Measurements from ENCODE around the gene ATP8B4.
"Not testable (repeated sequence)": the region's sequence is repeated elsewhere in the genome, so short reads cannot be mapped to it uniquely, and the experiment has no call there.

ATP8B4 gene

DNA sequence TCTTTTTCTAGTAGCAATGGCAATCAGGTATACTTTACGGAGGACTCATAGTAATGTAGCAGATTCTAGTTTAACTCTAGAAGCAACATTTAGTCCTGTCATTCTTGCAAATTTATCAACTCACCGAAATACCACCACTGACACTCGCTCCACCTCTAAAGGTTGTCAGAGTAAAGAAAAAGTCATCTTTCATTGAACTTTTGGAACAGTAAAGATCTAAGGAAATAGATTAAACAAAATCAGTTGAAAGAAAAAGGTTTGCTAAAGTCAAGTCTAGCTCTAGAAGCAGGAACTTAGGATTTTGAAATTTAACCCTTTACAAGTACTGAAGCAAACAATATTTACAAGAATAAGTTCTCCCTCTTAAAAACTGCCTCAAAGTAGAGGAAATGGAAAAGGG, 8.7 kb downstream of the ATP8B4 start:
- Mint-ChIP-seq H3K9me3 (peaks cover 2% of the 10 kb centered on the region), H3K4me1 (peaks cover 49% of the 10 kb centered on the region), H3K27me3 (peaks cover 12% of the 10 kb centered on the region), H3K36me3 (peaks cover 3% of the 10 kb centered on the region), H3K27ac (no peak overlapping the region), H3K4me3 (no peak overlapping the region)
- DNase-seq = no peak
- CTCF ChIA-PET = interaction anchor here (1.1 kb wide), 1 partner anchor 25 kb away, joined by 3 read pairs; no protein-coding TSS in a partner anchor

DNA sequence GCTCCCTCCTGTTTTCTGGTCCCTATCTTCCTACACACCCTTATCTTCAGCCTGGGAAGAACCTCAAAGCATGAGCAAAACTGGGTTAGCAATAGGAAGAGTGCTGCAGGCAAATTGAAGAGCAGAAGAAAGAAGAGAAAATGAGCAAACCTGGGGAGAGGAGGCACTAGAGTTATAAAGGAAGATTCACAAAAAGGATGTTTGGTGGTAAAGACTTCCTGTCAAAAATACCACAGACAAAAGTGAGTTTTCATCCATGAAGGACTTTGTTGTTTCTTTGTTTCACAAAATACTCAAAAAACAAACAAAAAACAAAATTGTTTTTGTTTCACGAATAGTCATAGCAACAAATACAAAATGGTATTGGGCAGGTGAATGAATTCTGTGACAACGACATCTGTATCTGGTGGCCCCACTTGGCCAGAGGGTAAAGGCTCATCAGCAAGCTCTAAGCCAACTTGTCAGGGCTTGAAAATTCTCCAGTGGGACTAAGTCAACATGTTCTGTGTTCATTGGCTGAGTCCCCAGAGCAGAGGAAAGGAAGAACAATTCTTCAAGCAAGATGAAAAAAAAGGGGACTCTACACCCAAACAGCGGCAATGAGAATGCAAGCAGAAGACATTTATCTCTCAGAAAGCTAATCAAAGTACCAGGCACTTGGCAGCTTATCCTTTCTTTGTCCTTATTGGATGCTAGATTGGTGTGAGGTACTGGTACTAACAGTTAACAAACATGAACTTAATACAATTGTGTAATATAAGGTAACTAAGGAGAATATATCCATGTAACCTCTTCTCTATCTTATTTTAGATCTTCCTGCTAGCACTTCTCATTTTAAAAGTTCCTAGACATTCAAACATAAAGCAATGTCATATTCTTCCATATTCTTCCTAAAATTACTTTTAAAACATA, 9.7 kb downstream of the ATP8B4 start:
- no peak for DNase-seq
- no peak overlapping the region for H3K4me3 Mint-ChIP-seq
- peaks cover 2% of the 10 kb centered on the region for H3K9me3 Mint-ChIP-seq
- peaks cover 49% of the 10 kb centered on the region for H3K4me1 Mint-ChIP-seq
- peak overlapping the region; percentile 75 for H3K27ac Mint-ChIP-seq
- peaks cover 3% of the 10 kb centered on the region for H3K36me3 Mint-ChIP-seq
- CTCF ChIA-PET = interaction anchor here (0.9 to 1.3 kb wide), 2 partner anchors 9 to 71 kb away, joined by 3 to 10 read pairs; partner anchors contain the start of gene ATP8B4
- peaks cover 10% of the 10 kb centered on the region for H3K27me3 Mint-ChIP-seq

DNA sequence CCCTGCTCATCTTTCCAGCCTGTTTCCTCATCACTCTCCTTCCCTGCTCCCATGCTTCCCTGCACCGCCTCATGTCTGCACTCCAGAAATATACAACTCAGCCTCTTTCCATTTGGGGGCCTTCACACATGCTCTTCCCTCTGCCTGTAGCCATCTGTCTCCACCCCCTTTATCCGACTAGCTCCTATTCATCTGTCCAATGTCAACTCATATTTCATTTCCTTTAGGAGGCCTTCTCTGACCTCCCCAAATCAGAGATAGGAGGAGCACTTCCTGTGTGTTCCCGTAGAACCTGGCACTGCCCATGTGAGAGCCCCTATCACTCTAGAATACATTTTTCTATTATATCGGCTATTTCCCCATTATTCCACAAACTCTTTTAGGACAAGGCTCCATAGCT, 10.6 kb downstream of the ATP8B4 start:
- Mint-ChIP-seq H3K27me3 (peaks cover 8% of the 10 kb centered on the region), H3K27ac (peak overlapping the region; percentile 75), H3K4me1 (peaks cover 49% of the 10 kb centered on the region), H3K9me3 (peaks cover 2% of the 10 kb centered on the region), H3K4me3 (no peak overlapping the region), H3K36me3 (peaks cover 3% of the 10 kb centered on the region)
- CTCF ChIA-PET = interaction anchor here (0.9 kb wide), 1 partner anchor 72 kb away, joined by 3 read pairs; no protein-coding TSS in a partner anchor
- no peak for DNase-seq

DNA sequence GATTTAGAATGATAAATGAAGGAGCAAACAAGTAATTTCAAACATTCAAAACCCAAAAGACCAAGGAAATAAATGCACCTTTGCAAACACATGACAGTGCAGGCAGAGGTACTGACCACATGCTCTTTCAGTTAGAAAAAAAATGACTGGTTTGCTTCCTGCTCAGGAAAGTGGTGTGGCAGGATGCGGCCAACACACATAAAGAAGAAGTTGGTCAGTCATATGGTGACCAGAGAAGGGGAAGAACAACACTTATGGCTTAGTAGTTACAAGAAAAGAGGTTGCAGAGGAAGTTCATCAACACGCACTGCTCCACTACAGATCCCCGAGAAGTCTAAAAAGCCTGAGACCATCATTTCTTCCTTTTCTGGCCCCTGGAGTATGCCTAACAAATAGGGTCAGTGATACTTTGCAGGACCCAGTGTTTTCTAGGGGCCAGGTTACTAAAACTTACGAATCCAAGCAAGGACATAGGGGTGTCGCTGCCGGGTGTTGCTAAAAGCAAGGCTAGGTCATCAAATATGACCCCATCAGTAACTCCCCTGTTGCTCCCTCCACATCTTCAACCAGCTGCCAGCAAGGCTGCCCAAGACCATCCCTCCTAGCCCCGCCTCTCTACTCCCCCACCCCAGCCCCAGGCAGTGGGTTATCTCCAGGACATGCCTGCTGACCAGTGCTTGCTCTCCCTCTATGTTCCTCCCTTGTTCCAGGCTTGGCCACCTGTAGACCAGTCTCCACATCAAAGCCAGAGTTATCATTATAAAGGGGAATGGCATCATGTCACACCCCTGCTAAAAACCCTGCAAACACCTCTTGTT, 11.2 kb downstream of the ATP8B4 start:
- H3K4me1 Mint-ChIP-seq = peaks cover 49% of the 10 kb centered on the region
- H3K27me3 Mint-ChIP-seq = peaks cover 8% of the 10 kb centered on the region
- DNase-seq = no peak
- peaks cover 2% of the 10 kb centered on the region for H3K9me3 Mint-ChIP-seq
- CTCF ChIA-PET = no interaction called here
- peaks cover 3% of the 10 kb centered on the region for H3K36me3 Mint-ChIP-seq
- H3K4me3 Mint-ChIP-seq = no peak overlapping the region
- H3K27ac Mint-ChIP-seq = peak overlapping the region; percentile 75

DNA sequence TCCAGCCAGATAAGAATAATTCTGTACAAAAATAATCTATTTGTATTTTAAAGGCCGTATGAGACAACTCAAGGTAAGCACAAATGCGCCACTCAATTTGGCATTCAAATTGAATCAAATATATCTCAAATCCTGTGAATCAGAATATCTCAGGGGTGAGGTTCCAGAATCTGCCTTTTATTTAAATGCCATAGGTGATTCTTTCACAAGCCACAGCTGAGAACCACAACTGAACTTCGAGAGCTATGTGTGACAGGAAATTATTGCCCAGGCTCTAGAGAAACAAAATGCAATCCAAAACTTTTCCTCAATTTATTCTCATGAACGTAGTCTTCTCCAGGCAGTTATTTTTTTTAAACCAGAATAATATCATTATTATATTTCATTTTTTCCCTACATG, 11.9 kb downstream of the ATP8B4 start:
- H3K36me3 Mint-ChIP-seq = peaks cover 4% of the 10 kb centered on the region
- no peak overlapping the region for H3K27ac Mint-ChIP-seq
- CTCF ChIA-PET = interaction anchor here (0.6 kb wide), 1 partner anchor 24 kb away, joined by 3 read pairs; no protein-coding TSS in a partner anchor

DNA sequence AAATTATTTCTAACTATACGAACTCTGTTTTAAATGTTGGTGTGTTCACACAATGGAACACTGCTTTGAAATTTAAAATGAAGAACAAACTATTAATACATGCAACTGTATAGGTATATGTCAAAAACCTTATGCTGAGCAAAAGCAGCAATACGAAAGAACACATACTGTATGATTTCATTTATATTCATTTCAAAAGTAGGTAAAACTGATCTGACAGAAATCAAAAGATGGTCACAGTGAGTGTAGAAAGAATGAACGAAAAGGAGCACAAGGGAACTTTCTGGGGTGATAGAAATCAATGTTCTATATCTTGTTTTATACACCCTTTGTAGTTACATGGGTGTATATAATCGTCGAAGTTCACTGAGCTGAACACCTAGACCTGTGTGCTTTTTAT, 12.6 kb downstream of the ATP8B4 start:
- H3K4me3 Mint-ChIP-seq = no peak overlapping the region
- H3K9me3 Mint-ChIP-seq = peaks cover 6% of the 10 kb centered on the region
- H3K4me1 Mint-ChIP-seq = peaks cover 42% of the 10 kb centered on the region
- H3K36me3 Mint-ChIP-seq = peaks cover 4% of the 10 kb centered on the region
- no peak for DNase-seq
- H3K27me3 Mint-ChIP-seq = no peaks in the 10 kb centered on the region
- no peak overlapping the region for H3K27ac Mint-ChIP-seq
- CTCF ChIA-PET = no interaction called here

More for the DNA sequence above, 11.9 kb downstream of the ATP8B4 start:
- Mint-ChIP-seq H3K9me3 (peaks cover 2% of the 10 kb centered on the region), H3K27me3 (peaks cover 4% of the 10 kb centered on the region), H3K4me1 (peaks cover 44% of the 10 kb centered on the region), H3K4me3 (no peak overlapping the region)
- DNase-seq = no peak

DNA sequence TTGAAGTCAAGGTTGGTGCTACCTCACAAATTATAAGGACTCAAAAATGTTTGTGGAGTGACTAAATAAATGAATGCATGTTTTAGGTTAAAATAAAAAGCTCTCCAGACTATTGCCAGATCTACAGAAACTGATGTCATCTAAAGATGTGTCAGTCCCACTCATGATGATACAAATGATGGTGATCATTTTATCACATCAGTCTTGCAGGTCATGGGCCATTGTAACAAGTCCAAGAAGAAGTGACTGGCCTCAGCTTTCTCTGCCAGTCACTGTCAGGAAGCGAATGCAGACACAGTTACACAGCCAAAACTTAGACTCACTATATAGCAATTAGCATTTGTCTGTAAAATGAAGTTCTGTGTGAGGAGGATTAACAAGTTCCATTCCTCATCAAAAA, 18.5 kb downstream of the ATP8B4 start:
- no peak for DNase-seq
- Mint-ChIP-seq H3K9me3 (peaks cover 4% of the 10 kb centered on the region), H3K36me3 (peaks cover 1% of the 10 kb centered on the region), H3K27me3 (peaks cover 4% of the 10 kb centered on the region), H3K4me3 (no peak overlapping the region), H3K27ac (no peak overlapping the region), H3K4me1 (peaks cover 4% of the 10 kb centered on the region)
- CTCF ChIA-PET = no interaction called here

DNA sequence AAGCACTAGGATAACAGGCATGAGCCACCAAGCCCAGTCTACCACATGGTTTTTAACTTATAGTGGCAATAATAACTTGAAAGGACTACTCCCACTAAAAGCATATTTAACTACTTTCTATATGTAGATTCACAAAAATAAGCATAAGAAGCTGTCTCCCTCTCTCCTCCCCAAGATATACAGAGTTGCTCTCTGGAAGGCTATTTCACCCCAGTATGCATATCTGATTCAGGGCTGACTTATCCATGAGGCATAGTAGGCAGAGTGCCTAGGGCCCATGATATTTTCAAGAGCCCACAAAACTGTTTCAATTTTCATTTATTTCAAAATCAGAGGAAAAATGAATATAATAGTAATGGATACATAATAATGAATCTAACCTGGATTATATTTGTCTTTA, 20.5 kb downstream of the ATP8B4 start:
- Mint-ChIP-seq H3K36me3 (peaks cover 1% of the 10 kb centered on the region), H3K9me3 (peaks cover 4% of the 10 kb centered on the region), H3K27ac (no peak overlapping the region), H3K4me1 (peaks cover 4% of the 10 kb centered on the region), H3K27me3 (peaks cover 4% of the 10 kb centered on the region), H3K4me3 (no peak overlapping the region)
- DNase-seq = no peak
- CTCF ChIA-PET = no interaction called here

DNA sequence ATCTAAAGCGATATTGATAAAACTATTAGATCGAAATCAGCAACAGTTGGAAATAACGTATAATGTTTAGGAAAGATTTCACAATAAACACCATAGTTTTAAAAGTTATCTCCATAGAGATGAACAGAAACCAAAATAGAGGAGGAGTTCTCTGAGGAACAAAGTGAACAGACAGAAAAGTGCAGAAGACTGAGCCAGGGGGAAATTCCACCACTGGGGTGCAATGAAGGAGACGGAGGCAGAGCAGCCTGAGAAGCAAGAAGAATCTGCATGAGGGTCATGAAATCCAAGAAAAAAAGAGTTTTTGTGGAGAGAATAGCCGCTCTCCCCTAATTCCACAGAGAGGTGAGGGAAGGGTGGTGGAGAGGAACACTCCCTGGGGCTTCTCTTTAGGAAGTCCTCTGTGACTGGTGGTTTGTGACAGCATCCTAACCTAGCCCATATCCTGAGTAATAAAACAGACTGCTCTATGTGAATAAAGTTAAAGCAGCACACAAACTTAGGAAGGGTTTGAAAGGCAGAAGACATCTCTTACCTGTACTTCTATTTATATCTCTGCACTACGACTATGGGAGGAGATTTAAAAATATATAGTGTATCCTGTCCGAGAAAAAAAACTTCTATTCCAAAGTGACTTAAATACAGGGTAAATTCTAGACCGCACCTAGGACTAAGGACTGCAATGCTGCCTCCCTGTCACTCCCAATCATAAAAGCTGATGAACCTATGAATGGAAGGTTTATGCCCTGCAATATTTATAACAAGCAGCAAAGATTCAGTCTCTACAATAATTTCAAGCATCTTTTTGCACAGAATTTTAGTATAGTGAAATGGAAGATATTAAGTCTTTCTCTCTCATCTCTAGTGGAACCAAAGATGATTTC, 22.9 kb downstream of the ATP8B4 start:
- Mint-ChIP-seq H3K9me3 (no peaks in the 10 kb centered on the region), H3K4me3 (no peak overlapping the region), H3K27me3 (peaks cover 4% of the 10 kb centered on the region), H3K4me1 (no peaks in the 10 kb centered on the region), H3K36me3 (no peaks in the 10 kb centered on the region), H3K27ac (no peak overlapping the region)
- CTCF ChIA-PET = no interaction called here
- no peak for DNase-seq

DNA sequence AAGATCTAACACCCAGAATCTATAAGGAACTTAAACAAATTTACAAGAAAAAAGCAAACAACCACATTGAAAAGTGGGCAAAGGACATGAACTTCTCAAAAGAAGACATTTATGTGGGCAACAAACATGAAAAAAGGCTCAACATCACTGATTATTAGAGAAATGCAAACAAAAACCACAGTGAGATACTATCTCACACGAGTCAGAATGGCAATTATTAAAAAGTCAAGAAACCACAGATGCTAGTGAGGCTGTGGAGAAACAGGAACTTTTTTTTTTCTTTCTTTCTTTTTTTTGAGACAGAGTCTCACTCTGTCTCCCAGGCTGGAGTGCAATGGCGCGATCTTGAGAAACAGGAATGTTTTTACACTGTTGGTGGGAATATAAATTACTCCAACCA, 29.6 kb downstream of the ATP8B4 start:
- DNase-seq, H3K4me3 Mint-ChIP-seq, H3K27ac Mint-ChIP-seq, H3K36me3 Mint-ChIP-seq, H3K9me3 Mint-ChIP-seq, CTCF ChIA-PET, H3K4me1 Mint-ChIP-seq: not testable (repeated sequence)
- peaks cover 11% of the 10 kb centered on the region for H3K27me3 Mint-ChIP-seq

DNA sequence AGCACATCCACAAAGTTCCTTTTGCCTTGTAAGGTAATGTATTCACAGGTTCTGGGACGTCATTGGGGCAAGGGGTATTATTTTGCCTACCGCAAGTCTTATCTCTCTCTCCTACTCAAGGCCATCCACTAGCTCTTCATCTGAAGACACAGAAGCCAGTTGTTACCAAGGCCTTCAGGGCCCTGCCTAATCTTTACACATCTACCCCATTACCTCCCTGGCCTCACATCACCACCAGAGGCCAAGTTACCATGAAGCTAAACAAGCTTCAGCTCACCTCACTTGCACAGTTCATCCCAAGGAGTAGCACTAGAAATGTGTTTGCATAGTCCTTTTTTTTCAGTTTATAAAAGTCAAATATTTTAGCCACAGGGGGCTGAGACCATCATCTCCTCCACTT, 34.1 kb downstream of the ATP8B4 start:
- no peaks in the 10 kb centered on the region for H3K4me1 Mint-ChIP-seq
- H3K4me3 Mint-ChIP-seq = no peak overlapping the region
- H3K27ac Mint-ChIP-seq = no peak overlapping the region
- no peak for DNase-seq
- H3K9me3 Mint-ChIP-seq = peaks cover 2% of the 10 kb centered on the region
- peaks cover 11% of the 10 kb centered on the region for H3K27me3 Mint-ChIP-seq
- CTCF ChIA-PET = no interaction called here
- no peaks in the 10 kb centered on the region for H3K36me3 Mint-ChIP-seq

DNA sequence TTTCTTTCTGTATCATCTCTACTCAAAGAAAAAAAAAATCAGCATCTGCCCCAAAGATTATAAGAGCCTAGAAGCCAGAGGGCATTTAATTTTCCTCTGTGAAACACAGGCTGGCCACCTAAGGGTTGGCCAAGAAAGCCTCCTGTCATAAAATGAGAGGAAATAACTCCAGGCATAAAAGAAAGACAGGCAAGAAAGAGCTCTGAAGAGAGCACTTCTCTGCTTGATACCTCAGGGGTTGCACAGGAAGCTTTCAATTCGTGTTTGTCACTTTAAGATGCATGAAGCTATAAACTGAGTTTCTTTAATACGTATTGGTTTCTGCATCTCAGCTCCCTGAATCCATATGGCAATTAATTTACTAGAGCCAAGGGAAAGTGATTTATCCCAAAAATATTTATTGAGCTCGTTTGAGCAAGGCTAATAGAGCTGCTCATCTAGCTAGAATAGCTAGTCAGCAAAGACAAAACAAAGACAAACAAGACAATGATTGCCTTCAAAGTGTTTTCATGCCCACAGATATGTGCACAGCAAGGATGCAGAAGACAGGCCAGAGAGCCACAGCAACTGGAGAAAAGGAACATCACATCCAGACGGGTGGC, 35.5 kb downstream of the ATP8B4 start:
- CTCF ChIA-PET = interaction anchor here (0.7 kb wide), 1 partner anchor 23 kb away, joined by 3 read pairs; no protein-coding TSS in a partner anchor
- Mint-ChIP-seq H3K9me3 (no peaks in the 10 kb centered on the region), H3K36me3 (no peaks in the 10 kb centered on the region), H3K4me3 (no peak overlapping the region), H3K27me3 (peaks cover 5% of the 10 kb centered on the region), H3K4me1 (no peaks in the 10 kb centered on the region), H3K27ac (no peak overlapping the region)
- no peak for DNase-seq

DNA sequence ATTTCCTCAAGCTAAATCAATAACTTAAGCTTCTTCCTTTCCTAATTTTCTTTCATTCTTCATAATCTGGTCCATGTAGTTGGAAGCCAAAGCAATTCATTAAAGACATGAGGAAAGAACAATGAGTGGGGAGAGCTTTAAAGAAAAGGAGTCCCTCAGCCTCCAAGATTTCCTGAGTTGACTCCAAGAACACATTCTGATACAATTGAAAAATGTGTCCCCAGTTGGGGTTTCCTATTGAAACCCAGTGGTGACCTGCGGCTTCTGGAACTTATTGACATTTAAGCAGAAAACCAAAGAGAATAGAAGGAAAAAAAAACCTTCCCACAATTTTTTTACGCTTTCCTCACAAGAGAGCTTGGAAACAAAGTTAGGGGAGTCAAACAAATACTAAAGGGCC, 37.0 kb downstream of the ATP8B4 start:
- CTCF ChIA-PET = no interaction called here
- Mint-ChIP-seq H3K4me3 (no peak overlapping the region), H3K9me3 (no peaks in the 10 kb centered on the region), H3K27ac (no peak overlapping the region), H3K4me1 (no peaks in the 10 kb centered on the region), H3K36me3 (no peaks in the 10 kb centered on the region), H3K27me3 (no peaks in the 10 kb centered on the region)
- no peak for DNase-seq
